Smooth muscle cell (in vitro differentiated cells): Measurements from ENCODE around the gene XRN2. TPM values are rescaled to one million over a fixed set of nuclear protein-coding genes. Genes with fewer than 3 reads are reported as not detected.

ENCODE experiments used
- DNase-seq: peaks from one replicate; lab custom pipeline; 2025; ENCODE audit not compliant: unreplicated experiment; lab: John Stamatoyannopoulos, UW
- H2AFZ ChIP-seq: fragments of 200-600 bp; sonication (generic); 2 replicates; pipeline ENCODE4 v1.6.0; 2016; ENCODE audit warnings: antibody characterized with exemption, low read depth, mild to moderate bottlenecking
- H3F3A ChIP-seq: fragments of 200-600 bp; sonication (generic); 2 replicates; pipeline ENCODE4 v1.6.0; 2017; ENCODE audit warnings: antibody characterized with exemption, low read depth
- H3K27ac ChIP-seq: fragments of 200-600 bp; sonication (generic); 2 replicates; pipeline ENCODE4 v1.5.1; 2016; ENCODE audit warnings: low read depth, mild to moderate bottlenecking
- H3K27me3 ChIP-seq: fragments of 200-600 bp; sonication (generic); 2 replicates; pipeline ENCODE4 v1.6.1; 2016; ENCODE audit warnings: low read depth, mild to moderate bottlenecking
- H3K36me3 ChIP-seq: fragments of 200-600 bp; sonication (generic); 2 replicates; pipeline ENCODE4 v1.5.1; 2016; ENCODE audit warnings: low read depth
- H3K4me1 ChIP-seq: fragments of 200-600 bp; sonication (generic); 2 replicates; pipeline ENCODE4 v1.5.1; 2016; ENCODE audit warnings: low read depth
- H3K4me2 ChIP-seq: fragments of 200-600 bp; sonication (generic); 2 replicates; pipeline ENCODE4 v1.6.0; 2016; ENCODE audit warnings: mild to moderate bottlenecking
- H3K4me3 ChIP-seq: fragments of 200-600 bp; sonication (generic); 2 replicates; pipeline ENCODE4 v1.5.1; 2016; ENCODE audit warnings: mild to moderate bottlenecking
- H3K79me2 ChIP-seq: fragments of 200-600 bp; sonication (generic); 2 replicates; pipeline ENCODE4 v1.6.0; 2016; ENCODE audit warnings: low read depth, mild to moderate bottlenecking
- H3K9ac ChIP-seq: fragments of 200-600 bp; sonication (generic); 2 replicates; pipeline ENCODE4 v1.6.0; 2016; ENCODE audit warnings: low read depth
- H3K9me3 ChIP-seq: fragments of 200-600 bp; sonication (generic); replicated peaks from 2 replicates; pipeline ENCODE4 v1.5.1; 2016; ENCODE audit warnings: low read depth
- H4K20me1 ChIP-seq: fragments of 200-600 bp; sonication (generic); 2 replicates; pipeline ENCODE4 v1.6.0; 2016; ENCODE audit warnings: low read depth
- CTCF ChIP-seq: fragments of 200-600 bp; sonication (generic); IDR thresholded peaks from 2 replicates; pipeline ENCODE4 v1.5.1; 2017; ENCODE audit warnings: borderline replicate concordance, mild to moderate bottlenecking, antibody characterized with exemption; ENCODE audit not compliant: insufficient read depth, poor library complexity, severe bottlenecking
- WGBS: methylation state at CpG from one replicate; pipeline ENCODE4 v1.1.7; 2016; ENCODE audit warnings: low lambda C conversion rate; 5-methylcytosine and 5-hydroxymethylcytosine counted together
- polyA plus RNA-seq: library from polyadenylated mRNA; unstranded; fragments of >200 nt; fragmentation: Nextera tagmentation; extraction: Ambion mirVana; gene quantifications from 2 replicates; pipeline ENCODE4 v1.2.1, GENCODE V29; 2016
- total RNA-seq: library from RNA; depleted of rRNA; stranded (reverse); fragments of >200 nt; gene quantifications from 2 replicates; pipeline ENCODE4 v1.2.3, GENCODE V29; 2014

XRN2 gene
- total and polyA plus RNA-seq, 2 experiments from 2014 or later: 43.4 to 83.7 TPM

- peaks cover 31% of the 10 kb centered on the region for H4K20me1 ChIP-seq
- DNase-seq: no peak
- H3K9ac ChIP-seq: no peak overlapping the region
- H3F3A ChIP-seq: no peaks in the 10 kb centered on the region
- 96% methylated on average over 3 of the region's 3 CpGs for WGBS
- no peaks in the 10 kb centered on the region for H3K27me3 ChIP-seq
- no peaks in the 10 kb centered on the region for H3K4me1 ChIP-seq
- no peak overlapping the region for H3K27ac ChIP-seq
- TF ChIP-seq CTCF: no peak
- peaks cover 20% of the 10 kb centered on the region for H3K36me3 ChIP-seq
- no peaks in the 10 kb centered on the region for H3K79me2 ChIP-seq
- H3K9me3 ChIP-seq: no peaks in the 10 kb centered on the region
- no peak overlapping the region for H3K4me3 ChIP-seq
- no peak overlapping the region for H3K4me2 ChIP-seq
- H2AFZ ChIP-seq: no peak overlapping the region
These were observed 38.0 kb downstream of the XRN2 start for GRCh38 chr20:21340991-21341697.

GRCh38 chr20:21342656-21343345 lies 39.7 kb downstream of the XRN2 start:
- WGBS: 90% methylated on average over 4 of the region's 4 CpGs
- no peak for TF ChIP-seq CTCF
- no peak overlapping the region for H3K9ac ChIP-seq

GRCh38 chr20:21344206-21344900 lies 41.2 kb downstream of the XRN2 start:
- Histone ChIP-seq H3K4me3 (no peak overlapping the region), H3K27ac (no peak overlapping the region), H3K27me3 (no peaks in the 10 kb centered on the region), H3K4me2 (no peak overlapping the region), H3K9me3 (no peaks in the 10 kb centered on the region), H2AFZ (no peak overlapping the region), H3K79me2 (peaks cover 5% of the 10 kb centered on the region), H3F3A (no peaks in the 10 kb centered on the region), H4K20me1 (peaks cover 26% of the 10 kb centered on the region), H3K36me3 (peaks cover 36% of the 10 kb centered on the region), H3K9ac (peak overlapping the region; percentile 9), H3K4me1 (no peaks in the 10 kb centered on the region)
- DNase-seq: no peak
- TF ChIP-seq CTCF: no peak
- WGBS: 76% methylated on average over 5 of the region's 5 CpGs

More at GRCh38 chr20:21342656-21343345, 39.7 kb downstream of the XRN2 start:
- no peak overlapping the region for H3K4me2 ChIP-seq
- no peak overlapping the region for H3K27ac ChIP-seq
- H3K36me3 ChIP-seq: peaks cover 29% of the 10 kb centered on the region
- no peaks in the 10 kb centered on the region for H3K9me3 ChIP-seq
- H3K4me3 ChIP-seq: no peak overlapping the region
- peaks cover 31% of the 10 kb centered on the region for H4K20me1 ChIP-seq
- no peaks in the 10 kb centered on the region for H3F3A ChIP-seq
- no peaks in the 10 kb centered on the region for H3K79me2 ChIP-seq
- DNase-seq: no peak
- no peaks in the 10 kb centered on the region for H3K27me3 ChIP-seq
- H2AFZ ChIP-seq: no peak overlapping the region
- H3K4me1 ChIP-seq: no peaks in the 10 kb centered on the region
